Stimulated activated CD8-positive, alpha-beta memory T cell treated with anti-CD3 and anti-CD28 coated beads, Interleukin-15, amount 100 ng/mL, for 24 hours (primary cell): Measurements from ENCODE around the gene NFIC.
"Not testable (repeated sequence)": the region's sequence is repeated elsewhere in the genome, so short reads cannot be mapped to it uniquely, and the experiment has no call there.

Experiments
- DNase-seq: peaks from one replicate; pipeline ENCODE4 v3.0.0-alpha.2; 2020; ENCODE audit warnings: low read depth

The NFIC gene

DNA sequence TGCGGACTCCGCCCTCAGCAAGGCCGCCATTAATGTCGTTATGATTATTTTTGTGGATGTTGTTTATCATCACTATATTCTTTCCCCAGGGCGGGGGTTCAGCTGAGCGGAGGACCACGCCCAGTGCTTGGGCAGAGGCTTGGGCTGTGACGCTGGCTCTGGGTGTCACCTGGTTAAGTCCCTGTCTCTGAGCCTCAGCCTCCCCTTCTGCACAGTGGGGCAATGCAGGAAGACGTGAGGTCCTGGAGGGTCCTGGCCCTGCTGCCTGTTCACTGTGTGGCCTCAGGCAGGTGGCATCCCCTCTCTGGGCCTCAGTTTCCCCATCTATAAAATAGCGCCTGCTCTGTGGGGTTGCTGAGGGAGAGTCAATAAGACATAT, 32.5 kb downstream of the NFIC start:
- no peak for DNase-seq

GRCh38 chr19:3399311-3399710, 32.9 kb downstream of the NFIC start:
- DNase-seq, result not testable (repeated sequence)

DNA sequence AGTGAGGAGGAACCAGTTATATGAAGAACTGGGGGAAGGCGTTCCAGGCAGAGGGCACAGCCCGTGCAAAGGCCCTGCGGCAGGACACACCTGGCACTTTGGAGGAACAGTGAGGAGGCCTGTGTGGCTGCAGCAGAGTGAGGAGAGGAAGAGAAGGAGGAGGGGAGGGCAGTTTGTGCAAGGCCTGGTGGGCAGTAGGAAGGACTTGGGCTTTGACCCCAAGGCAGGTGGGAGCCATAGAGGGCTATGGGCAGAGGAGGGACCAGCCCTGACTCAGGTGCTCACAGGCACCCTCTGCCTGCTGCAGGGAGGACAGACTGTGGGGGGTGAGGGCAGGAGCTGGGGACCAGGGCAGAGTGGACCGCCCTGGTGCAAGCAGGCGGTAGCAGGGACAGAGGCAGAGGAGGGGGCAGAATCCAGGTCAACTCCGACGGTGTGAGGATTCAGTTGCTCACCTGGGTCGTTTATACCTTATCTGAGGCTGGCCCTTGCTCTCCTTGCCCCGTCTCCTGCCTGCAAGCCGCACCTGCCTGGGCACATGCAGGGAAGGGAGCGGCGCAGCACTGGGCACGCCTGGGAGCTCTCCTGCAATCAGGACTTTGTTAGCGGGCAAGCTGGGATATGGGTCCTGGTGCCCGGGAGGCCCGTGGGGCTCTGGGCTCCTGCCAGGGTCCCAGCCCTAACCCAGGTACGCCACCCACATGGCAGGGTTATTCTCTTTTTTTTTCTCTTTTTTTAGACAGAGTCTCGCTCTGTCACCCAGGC, 34.8 kb downstream of the NFIC start:
- no peak for DNase-seq

- no peak for DNase-seq
These were observed 36.5 kb downstream of the NFIC start for GRCh38 chr19:3402631-3403443.

- DNase-seq, result no peak
These were observed 37.3 kb downstream of the NFIC start for GRCh38 chr19:3403489-3404323.

- no peak for DNase-seq
These were observed 38.2 kb downstream of the NFIC start for GRCh38 chr19:3404324-3405260.

GRCh38 chr19:3405261-3405653, 38.9 kb downstream of the NFIC start:
- no peak for DNase-seq

DNA sequence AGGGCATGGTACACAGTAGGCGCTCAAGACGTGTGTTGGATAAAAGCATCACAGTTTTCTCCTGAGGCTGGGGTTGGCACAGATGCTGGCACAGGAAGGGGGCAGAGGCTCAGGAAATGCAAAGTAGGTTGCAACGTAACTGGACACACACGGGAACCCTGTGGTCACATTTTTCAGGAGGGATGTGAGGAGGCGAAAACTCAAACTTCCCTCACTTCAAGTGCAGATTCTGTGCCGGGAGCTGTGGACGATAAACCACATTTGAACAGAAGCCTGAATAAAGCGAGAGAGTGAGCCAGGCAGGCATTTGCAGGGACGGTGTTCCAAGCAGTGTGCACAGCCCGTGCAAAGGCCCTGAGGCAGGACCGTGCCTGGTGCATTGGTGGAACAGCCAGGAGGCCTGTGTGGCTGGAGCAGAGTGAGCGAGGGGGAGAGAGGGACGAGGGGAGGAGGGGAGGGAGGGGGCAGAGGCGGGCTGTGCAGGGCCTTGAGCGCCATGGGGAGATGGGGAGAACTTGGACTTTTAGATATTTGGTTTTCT, 40.3 kb downstream of the NFIC start:
- DNase-seq, result no peak

GRCh38 chr19:3407556-3408516, 41.5 kb downstream of the NFIC start:
- no peak for DNase-seq

DNA sequence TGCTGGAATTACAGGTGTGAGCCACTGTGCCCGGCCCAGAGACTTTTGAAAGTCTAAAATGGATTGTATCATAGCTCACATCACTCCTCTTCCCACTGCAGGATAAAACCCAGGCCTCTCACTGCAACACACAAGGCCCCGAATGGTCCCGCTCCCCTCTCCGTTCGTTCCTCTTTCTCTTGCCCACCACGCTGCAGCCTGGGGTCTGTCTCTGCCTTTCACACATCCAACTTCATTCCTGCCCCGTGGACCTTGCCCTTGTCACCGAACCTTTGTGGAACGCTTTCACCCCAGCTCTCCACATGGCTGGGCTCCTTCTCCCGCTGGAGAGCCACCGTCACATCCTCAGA, 42.6 kb downstream of the NFIC start:
- no peak for DNase-seq

DNA sequence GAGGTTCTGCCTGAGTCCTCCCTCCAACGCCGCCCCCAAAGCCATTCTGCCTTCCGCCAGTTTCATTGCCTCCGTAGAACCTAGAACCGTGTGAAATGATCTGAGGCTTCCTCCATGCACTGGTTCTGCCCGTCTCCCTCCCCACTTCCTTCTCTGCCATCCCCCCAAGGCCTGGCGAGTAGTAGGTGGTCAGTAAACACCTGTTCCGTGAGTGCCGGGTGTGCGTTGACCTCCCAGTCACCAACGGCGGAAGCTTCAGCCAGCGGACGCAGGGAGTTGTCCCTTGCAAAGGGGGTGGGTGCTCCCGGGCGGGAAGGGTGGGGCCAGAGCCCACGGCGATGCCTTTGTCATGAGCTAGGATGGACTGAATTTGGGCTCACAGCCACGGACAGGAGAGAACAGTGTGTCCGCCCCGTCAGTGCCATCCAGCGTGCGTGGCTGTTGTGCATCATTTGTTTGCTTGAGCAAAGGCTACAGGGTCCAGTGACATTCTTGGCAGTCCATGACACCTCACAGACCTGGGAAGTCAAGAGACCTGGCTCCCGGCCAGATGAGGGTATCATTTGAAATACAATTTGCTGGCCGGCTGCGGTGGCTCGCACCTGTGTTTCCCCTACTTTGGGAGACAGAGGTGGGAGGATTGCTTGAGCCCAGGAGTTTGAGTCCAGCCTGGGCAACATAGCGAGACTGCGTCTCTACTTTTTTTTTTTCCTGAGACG, 43.1 kb downstream of the NFIC start:
- DNase-seq, result no peak

DNA sequence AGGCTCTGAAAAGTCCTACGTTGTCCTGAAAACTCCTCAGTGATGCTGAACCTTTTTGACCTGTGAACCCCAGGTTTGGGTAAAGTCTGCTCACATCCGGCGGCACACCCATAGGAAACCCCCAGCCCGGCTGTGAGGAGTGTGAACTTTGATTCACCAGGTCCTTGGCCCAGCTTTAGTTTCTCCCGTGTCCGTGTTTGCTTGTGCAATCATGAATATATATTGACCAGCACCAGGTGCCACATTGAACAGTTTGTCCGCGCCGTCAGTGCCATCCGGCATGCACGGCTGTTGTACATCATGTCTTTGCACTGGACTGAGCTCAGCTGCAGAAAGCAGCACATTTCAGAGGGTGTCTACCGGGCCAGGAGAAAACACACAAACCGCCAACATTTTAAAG, 45.3 kb downstream of the NFIC start:
- DNase-seq, result no peak

- no peak for DNase-seq
These were observed 45.7 kb downstream of the NFIC start for GRCh38 chr19:3412066-3412465.

DNA sequence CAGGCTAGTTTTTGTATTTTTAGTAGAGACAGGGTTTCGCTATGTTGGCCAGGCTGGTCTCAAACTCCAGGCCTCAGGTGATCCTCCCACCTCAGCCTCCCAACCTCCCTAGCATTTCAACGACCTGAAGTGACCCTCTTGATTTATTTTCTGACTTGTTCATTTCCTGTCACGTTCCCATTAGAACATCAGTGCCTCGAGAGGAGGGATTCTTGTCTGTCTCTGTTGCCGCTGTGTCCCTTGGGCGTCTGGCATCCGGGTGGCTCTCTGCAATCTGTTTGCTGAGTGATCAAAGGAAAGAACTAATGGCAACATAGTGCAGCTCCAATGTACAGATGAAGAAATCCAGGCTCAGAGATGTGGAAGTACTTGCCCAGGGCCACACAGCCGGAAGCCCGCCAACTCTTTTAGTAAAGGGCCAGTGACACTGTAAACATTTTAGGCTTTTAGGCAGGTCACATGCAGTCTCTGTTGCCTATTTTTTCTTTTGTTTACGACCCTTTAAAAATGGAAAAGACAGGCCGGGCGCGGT, 47.5 kb downstream of the NFIC start:
- no peak for DNase-seq

- no peak for DNase-seq
These were observed 49.3 kb downstream of the NFIC start for GRCh38 chr19:3415695-3416094.

GRCh38 chr19:3420244-3420755, 53.9 kb downstream of the NFIC start:
- DNase-seq, result no peak

DNA sequence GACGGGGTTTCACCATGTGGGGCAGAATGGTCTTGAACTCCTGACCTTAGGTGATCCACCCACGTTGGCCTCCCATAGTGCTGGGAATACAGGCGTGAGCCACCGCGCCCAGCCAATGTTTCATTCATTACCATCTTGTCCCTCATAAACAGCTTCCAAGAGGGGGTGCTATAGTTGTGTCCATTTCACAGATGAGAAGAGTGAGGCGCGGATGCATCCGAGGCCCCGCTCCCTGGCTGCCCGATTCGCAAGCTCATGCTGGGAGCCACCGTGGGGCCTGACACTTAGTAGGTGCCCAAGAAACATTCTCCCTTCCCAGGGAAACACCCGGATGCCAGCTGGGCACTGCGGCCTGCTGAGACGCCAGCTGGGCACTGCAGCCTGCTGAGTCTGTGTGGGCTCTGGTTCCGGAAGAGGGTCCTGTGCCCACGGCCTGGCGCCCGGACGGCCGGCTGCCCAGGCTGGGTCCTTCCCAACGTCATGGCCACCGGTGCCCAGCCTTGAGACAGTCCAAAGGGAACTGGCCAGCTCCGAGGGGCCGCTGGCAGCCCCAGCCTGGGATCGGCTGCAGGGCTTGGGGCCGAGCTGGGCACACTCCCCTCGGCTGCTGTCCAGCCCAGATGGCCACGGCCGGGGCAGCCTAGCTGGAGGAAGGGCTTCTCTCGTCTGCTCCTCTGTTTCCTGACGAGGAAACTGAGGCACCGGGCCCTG, 54.7 kb downstream of the NFIC start:
- DNase-seq, result no peak

- DNase-seq, result not testable (repeated sequence)
These were observed 55.3 kb downstream of the NFIC start for GRCh38 chr19:3421656-3422055.
